K562 (cell line): ENCODE results near the gene RAB21. TPM values are rescaled to one million over a fixed set of nuclear protein-coding genes. Genes with fewer than 3 reads are reported as not detected.
A peak's percentile ranks its signal among the peaks of the same experiment; 100 is the strongest.

ENCODE experiments used
- ATAC-seq: fragments of 200-7000 bp; cut with Tn5 transposase; 3 replicates; pipeline ENCODE4 v1.9.1; 2020; ENCODE audit warnings: moderate library complexity
- BruUV-seq: library from RNA; stranded (reverse); fragments of 400-500 nt; replicated peaks from 2 replicates; lab custom pipeline; 2021; lab: Mats Ljungman, UMichigan
- CTCF ChIA-PET: fragments of 300-600 bp; formaldehyde crosslinking; extraction: SDS; loops from one replicate; lab custom pipeline; 2021; ENCODE audit warnings: low intra/inter-chr PET ratio; lab: Yijun Ruan, JAX
- POLR2A ChIA-PET: fragments of 300-600, 350-650 bp; sonication (Branson Sonifier 250); formaldehyde crosslinking; extraction: SDS; loops from one replicate; lab custom pipeline; 2021; ENCODE audit warnings: antibody characterized with exemption, inconsistent platforms; lab: Yijun Ruan, JAX
- DNase-seq, 4 experiments: peaks; one replicate each; pipeline versions ENCODE4 v3.0.0 to v3.0.0-alpha.2; 2011 to 2018; ENCODE audit warnings: low spot score in 3 of 4, mixed read lengths in 3 of 4; ENCODE audit errors: extremely low read depth in 1 of 4
- FAIRE-seq: peaks from 2 replicates; lab custom pipeline; 2011; peaks lifted over from hg19 to GRCh38; lab: Jason Lieb, UNC
- H2AFZ ChIP-seq: 2 replicates; pipeline ENCODE4 v1.6.0; 2011; ENCODE audit warnings: low read depth, low read length, control low read depth, inconsistent platforms
- H3K27ac ChIP-seq: fragments of 200-600 bp; 3 replicates; pipeline ENCODE4 v1.8.0; 2011; ENCODE audit warnings: low read depth, mild to moderate bottlenecking, control low read depth, inconsistent platforms, low read length, moderate library complexity, mixed read lengths; ENCODE audit errors: extremely low read depth
- H3K27me3 ChIP-seq, 2 experiments: fragments of 300-600 bp in 1 of 2; 2 replicates in 1 of 2; 3 replicates in 1 of 2; pipeline versions ENCODE4 v1.6.0 to v1.8.0; 2011; ENCODE audit warnings: inconsistent platforms in 2 of 2, low read length in 2 of 2, mild to moderate bottlenecking in 1 of 2, mixed read lengths in 1 of 2, moderate library complexity in 1 of 2; ENCODE audit not compliant: control insufficient read depth in 2 of 2, insufficient read depth in 2 of 2
- H3K36me3 ChIP-seq: fragments of 300-600 bp; 3 replicates; pipeline ENCODE4 v1.8.0; 2011; ENCODE audit warnings: mild to moderate bottlenecking, low read length, inconsistent platforms; ENCODE audit not compliant: control insufficient read depth, insufficient read depth
- H3K4me1 ChIP-seq, 2 experiments: fragments of 200-600 bp in 1 of 2; replicated peaks in 1 of 2; 2 replicates in 1 of 2; 3 replicates in 1 of 2; pipeline versions ENCODE4 v1.5.1 to v1.8.0; 2011; ENCODE audit warnings: inconsistent platforms in 2 of 2, low read length in 2 of 2, mild to moderate bottlenecking in 1 of 2, mixed read lengths in 1 of 2, moderate library complexity in 1 of 2; ENCODE audit not compliant: control insufficient read depth in 2 of 2, insufficient read depth in 2 of 2
- H3K4me2 ChIP-seq: 2 replicates; pipeline ENCODE4 v1.6.1; 2011; ENCODE audit warnings: low read length, control low read depth, inconsistent platforms, mixed read lengths; ENCODE audit not compliant: insufficient read depth
- H3K4me3 ChIP-seq: fragments of 200-600 bp; sonication (generic), shearing (Covaris generic); 2 replicates; pipeline ENCODE4 v1.5.1; 2016; ENCODE audit warnings: control low read depth, inconsistent platforms
- H3K79me2 ChIP-seq: fragments of 200-600 bp; 3 replicates; pipeline ENCODE4 v1.8.0; 2011; ENCODE audit warnings: low read length, inconsistent platforms; ENCODE audit not compliant: control insufficient read depth, insufficient read depth
- H3K9ac ChIP-seq, 2 experiments: 2 replicates each; pipeline versions ENCODE4 v1.6.0 to v1.6.1; 2011; ENCODE audit warnings: low read depth in 2 of 2, low read length in 2 of 2, control low read depth in 1 of 2, inconsistent platforms in 1 of 2, mild to moderate bottlenecking in 1 of 2, mixed read lengths in 1 of 2; ENCODE audit not compliant: insufficient read depth in 1 of 2
- H3K9me1 ChIP-seq: one replicate; pipeline ENCODE4 v1.6.0; 2011; ENCODE audit warnings: inconsistent platforms, mild to moderate bottlenecking, low read length, moderate library complexity; ENCODE audit not compliant: control insufficient read depth, insufficient read depth
- H3K9me3 ChIP-seq: replicated peaks from 2 replicates; pipeline ENCODE4 v1.5.1; 2011; ENCODE audit warnings: low read depth, low read length, inconsistent platforms; ENCODE audit not compliant: control insufficient read depth, insufficient read depth
- H4K20me1 ChIP-seq: replicated peaks from 2 replicates; pipeline ENCODE4 v1.6.1; 2011; ENCODE audit warnings: low read length, inconsistent platforms, mixed read lengths; ENCODE audit not compliant: control insufficient read depth, insufficient read depth
- BRF1 ChIP-seq: IDR thresholded peaks from 3 replicates; pipeline ENCODE4 v1.6.1; 2011; ENCODE audit warnings: borderline replicate concordance, mild to moderate bottlenecking; ENCODE audit not compliant: insufficient read length; ENCODE audit errors: extremely low read depth
- C11orf30 ChIP-seq: fragments of 450-650 bp; IDR thresholded peaks from 2 replicates; pipeline ENCODE4 v1.6.1; 2016; ENCODE audit warnings: low read depth, mild to moderate bottlenecking
- CEBPB ChIP-seq: fragments of 450-650 bp; IDR thresholded peaks from 2 replicates; pipeline ENCODE4 v1.6.1; 2016; ENCODE audit warnings: missing genetic modification characterization, missing compliant biosample characterization
- FOXK2 ChIP-seq, 2 experiments: fragments of 450-650 bp; IDR thresholded peaks in 1 of 2; conservative IDR thresholded peaks in 1 of 2; 2 replicates each; pipeline ENCODE4 v1.6.1; 2016; ENCODE audit warnings: low read depth in 2 of 2, mild to moderate bottlenecking in 1 of 2
- FOXM1 ChIP-seq, 2 experiments: fragments of 450-650 bp in 1 of 2; sonication (generic) in 1 of 2; formaldehyde crosslinking in 1 of 2; IDR thresholded peaks; 2 replicates each; pipeline versions ENCODE4 v1.6.1 to v1.9.0; 2017 to 2022; ENCODE audit warnings: low read depth in 2 of 2, mild to moderate bottlenecking in 2 of 2, missing genetic modification reagents in 1 of 2, moderate library complexity in 1 of 2
- HNRNPLL ChIP-seq: fragments of 200-400 bp; formaldehyde crosslinking; IDR thresholded peaks from 2 replicates; pipeline ENCODE4 v1.6.1; 2017; ENCODE audit warnings: low read length, low read depth, mild to moderate bottlenecking; ENCODE audit not compliant: poor library complexity, severe bottlenecking
- MYNN ChIP-seq, 2 experiments: sonication (generic); formaldehyde crosslinking in 1 of 2; IDR thresholded peaks; 2 replicates each; pipeline versions ENCODE4 v1.5.0 to v1.6.1; 2016 to 2020; ENCODE audit warnings: antibody characterized with exemption in 1 of 2, missing genetic modification reagents in 1 of 2
- RUNX1 ChIP-seq: sonication (generic); IDR thresholded peaks from 2 replicates; pipeline ENCODE4 v1.6.1; 2016; ENCODE audit warnings: antibody characterized with exemption, low read depth
- WGBS: fragments of 100-300 bp; shearing (Covaris generic); methylation state at CpG from one replicate; pipeline ENCODE4 v1.1.6; 2016; ENCODE audit warnings: low coverage, mixed read lengths; ENCODE audit not compliant: insufficient coverage; ENCODE audit errors: missing lambda C conversion rate; 5-methylcytosine and 5-hydroxymethylcytosine counted together
- in situ Hi-C: fragments of 300-500 bp; cut with MboI; formaldehyde crosslinking; loops from 4 replicates; pipeline ENCODE4 v1.15.0; 2018; ENCODE audit warnings: inconsistent platforms, mixed read lengths
- intact Hi-C: fragments of 100-400 bp; cut with micrococcal nuclease; formaldehyde crosslinking; loops from 2 replicates; pipeline ENCODE4 v1.14.2; 2022
- polyA plus RNA-seq, 8 experiments: library from polyadenylated mRNA; depleted of rRNA in 4 of 8; stranded (reverse) in 5 of 8; unstranded in 3 of 8; fragments of >200 nt; fragmentation: Nextera tagmentation in 2 of 8; fragmentation: Illumina TruSeq in 1 of 8; extraction: Ambion mirVana in 2 of 8; extraction: Trizol in 1 of 8; gene quantifications; 2 replicates each; pipeline versions ENCODE4 v1.2.1 to v1.2.3, GENCODE V29; 2011 to 2014; ENCODE audit warnings: inconsistent platforms in 1 of 8, missing spikeins in 1 of 8
- total RNA-seq, 7 experiments: library from RNA; depleted of rRNA in 6 of 7; stranded (reverse); fragments of >200 nt in 6 of 7; fragmentation: Illumina TruSeq in 2 of 7; extraction: Trizol in 2 of 7; gene quantifications; 2 replicates each; pipeline versions ENCODE4 v1.2.1 to v1.2.3, GENCODE V29; 2011 to 2021; ENCODE audit warnings: low replicate concordance in 1 of 7
- TF ChIP-seq, protein P1 (sequence below): fragments of 450-650 bp; IDR thresholded peaks from one replicate; pipeline ENCODE4 v1.6.1; 2018; ENCODE audit warnings: mild to moderate bottlenecking, moderate library complexity; ENCODE audit not compliant: partially characterized antibody
- TF ChIP-seq, protein P2 (sequence below): sonication (generic); formaldehyde crosslinking; IDR thresholded peaks from 2 replicates; pipeline ENCODE4 v1.8.0; 2022; ENCODE audit warnings: mild to moderate bottlenecking, missing genetic modification reagents
- TF ChIP-seq, protein P3 (sequence below): IDR thresholded peaks from 2 replicates; pipeline ENCODE4 v1.6.1; 2011; ENCODE audit not compliant: insufficient read length; ENCODE audit errors: extremely low read depth

Gene RAB21
- total and polyA plus RNA-seq, 9 of the 15 experiments (the other 6 are each of a cell fraction or from before 2014, with no cell fraction given): 5.3 to 45.6 (median 19.6) TPM

DNA sequence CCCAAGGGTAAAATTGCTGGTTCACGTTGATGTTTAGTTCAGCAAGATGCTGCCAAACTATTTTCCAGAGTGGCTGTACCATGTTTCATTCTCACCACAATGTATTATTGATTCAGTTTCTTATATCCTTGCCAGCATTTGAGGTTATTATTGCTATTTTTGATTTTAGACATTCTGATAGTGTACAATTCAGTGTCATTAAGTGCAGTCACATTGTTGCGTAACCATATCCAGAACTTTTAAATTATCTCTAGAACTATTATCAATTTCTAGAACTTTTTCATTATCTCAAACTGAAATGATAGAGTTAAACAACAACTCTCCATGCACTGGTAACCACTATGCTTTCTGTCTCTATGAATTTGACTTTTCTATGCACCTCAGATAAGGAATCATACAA is 74.2 kb downstream of the RAB21 start (continued):
- TF ChIP-seq, protein P1, sequence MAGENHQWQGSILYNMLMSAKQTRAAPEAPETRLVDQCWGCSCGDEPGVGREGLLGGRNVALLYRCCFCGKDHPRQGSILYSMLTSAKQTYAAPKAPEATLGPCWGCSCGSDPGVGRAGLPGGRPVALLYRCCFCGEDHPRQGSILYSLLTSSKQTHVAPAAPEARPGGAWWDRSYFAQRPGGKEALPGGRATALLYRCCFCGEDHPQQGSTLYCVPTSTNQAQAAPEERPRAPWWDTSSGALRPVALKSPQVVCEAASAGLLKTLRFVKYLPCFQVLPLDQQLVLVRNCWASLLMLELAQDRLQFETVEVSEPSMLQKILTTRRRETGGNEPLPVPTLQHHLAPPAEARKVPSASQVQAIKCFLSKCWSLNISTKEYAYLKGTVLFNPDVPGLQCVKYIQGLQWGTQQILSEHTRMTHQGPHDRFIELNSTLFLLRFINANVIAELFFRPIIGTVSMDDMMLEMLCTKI: no peak
- no peak for TF ChIP-seq FOXM1 (IDR thresholded peaks at IDR 0.05; ENCODE audit: low read depth)
- no peak for TF ChIP-seq FOXM1 (CRISPR knock-in tag; IDR thresholded peaks at IDR 0.05; ENCODE audit: low read depth)
- no peak for TF ChIP-seq C11orf30
- no peak for TF ChIP-seq HNRNPLL
- TF ChIP-seq FOXK2 (conservative IDR thresholded peaks at IDR 0.05 in 1 of 2, IDR thresholded peaks at IDR 0.05 in 1 of 2; ENCODE audit: low read depth in 2 of 2): no peak
- TF ChIP-seq CEBPB (tag): peak; percentile 91
- TF ChIP-seq, all 486 proteins: peak for 2

DNA sequence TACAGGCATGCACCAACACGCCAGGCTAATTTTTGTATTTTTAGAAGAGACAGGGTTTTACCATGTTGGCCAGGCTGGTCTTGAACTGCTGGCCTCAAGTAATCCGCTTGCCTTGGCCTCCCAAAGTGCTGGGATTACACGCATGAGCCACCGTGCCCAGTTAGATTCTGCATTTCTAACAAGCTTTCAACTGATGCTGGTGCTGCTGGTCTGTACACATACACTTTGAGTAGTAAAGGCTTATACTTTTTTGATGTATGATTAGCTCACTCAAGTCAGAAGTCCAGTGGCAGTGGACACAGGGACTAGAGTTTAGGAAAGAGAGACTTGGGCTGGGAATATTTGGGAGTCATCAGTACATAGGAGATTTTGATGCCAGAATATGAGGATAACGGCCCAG is 82.7 kb downstream of the RAB21 start:
- no peak for ATAC-seq
- TF ChIP-seq RUNX1 (no peak), BRF1 (no peak), MYNN (IDR thresholded peaks at IDR 0.05) (no peak), MYNN (CRISPR knock-in tag; IDR thresholded peaks at IDR 0.05) (no peak)
- TF ChIP-seq, protein P2, sequence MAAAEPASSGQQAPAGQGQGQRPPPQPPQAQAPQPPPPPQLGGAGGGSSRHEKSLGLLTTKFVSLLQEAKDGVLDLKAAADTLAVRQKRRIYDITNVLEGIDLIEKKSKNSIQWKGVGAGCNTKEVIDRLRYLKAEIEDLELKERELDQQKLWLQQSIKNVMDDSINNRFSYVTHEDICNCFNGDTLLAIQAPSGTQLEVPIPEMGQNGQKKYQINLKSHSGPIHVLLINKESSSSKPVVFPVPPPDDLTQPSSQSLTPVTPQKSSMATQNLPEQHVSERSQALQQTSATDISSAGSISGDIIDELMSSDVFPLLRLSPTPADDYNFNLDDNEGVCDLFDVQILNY (CRISPR knock-in tag): no peak
- TF ChIP-seq, protein P3, sequence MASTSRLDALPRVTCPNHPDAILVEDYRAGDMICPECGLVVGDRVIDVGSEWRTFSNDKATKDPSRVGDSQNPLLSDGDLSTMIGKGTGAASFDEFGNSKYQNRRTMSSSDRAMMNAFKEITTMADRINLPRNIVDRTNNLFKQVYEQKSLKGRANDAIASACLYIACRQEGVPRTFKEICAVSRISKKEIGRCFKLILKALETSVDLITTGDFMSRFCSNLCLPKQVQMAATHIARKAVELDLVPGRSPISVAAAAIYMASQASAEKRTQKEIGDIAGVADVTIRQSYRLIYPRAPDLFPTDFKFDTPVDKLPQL: no peak
- TF ChIP-seq, all 486 proteins: peak for 0
- Histone ChIP-seq H3K4me2 (no peak overlapping the region), H3K9me1 (no peaks in the 10 kb centered on the region), H3K36me3 (peaks cover 11% of the 10 kb centered on the region; the same call in 2 of the 3 replicates), H4K20me1 (no peaks in the 10 kb centered on the region), H3K9ac (no peak overlapping the region), H3K4me1 (peaks cover 6 to 13% of the 10 kb centered on the region in 2 experiments; a peak in 4 of 5 replicates), H2AFZ (no peak overlapping the region), H3K79me2 (peaks cover 33% of the 10 kb centered on the region), H3K9me3 (no peaks in the 10 kb centered on the region; the same call in 1 of the 2 replicates), H3K27ac (no peak overlapping the region), H3K4me3 (no peak overlapping the region), H3K27me3 (no peaks in the 10 kb centered on the region)
- FAIRE-seq (no peak), DNase-seq (no peak)
- CTCF ChIA-PET: no interaction called here
- no TSS peak for BruUV-seq
- in situ Hi-C loops (no loop called here), intact Hi-C loops (no loop called here)
- 20% methylated on average over 5 of the region's 5 CpGs for WGBS
- POLR2A ChIA-PET: no interaction called here
